IMR-90 (cell line): ENCODE results near the gene BEGAIN. TPM values are rescaled to one million over a fixed set of nuclear protein-coding genes. Genes with fewer than 3 reads are reported as not detected.

Experiments used
- ATAC-seq: fragments of 200-7000 bp; cut with Tn5 transposase; 2 replicates; pipeline ENCODE4 v1.9.1; 2020; ENCODE audit warnings: low read depth, mild to moderate bottlenecking, moderate library complexity
- BruUV-seq: library from RNA; stranded (reverse); fragments of 400-500 nt; replicated peaks from 2 replicates; lab custom pipeline; 2021; lab: Mats Ljungman, UMichigan
- CTCF ChIA-PET: fragments of 300-600 bp; formaldehyde crosslinking; extraction: SDS; loops from one replicate; lab custom pipeline; 2021; ENCODE audit warnings: antibody characterized with exemption; lab: Yijun Ruan, JAX
- POLR2A ChIA-PET: fragments of 300-600 bp; sonication (Branson Sonifier 250); formaldehyde crosslinking; loops from one replicate; lab custom pipeline; 2022; ENCODE audit warnings: antibody characterized with exemption; ENCODE audit not compliant: unreplicated experiment; lab: Charles Lee
- DNase-seq: peaks from one replicate; pipeline ENCODE4 v3.0.0; 2013
- H2AFZ ChIP-seq: replicated peaks from 2 replicates; pipeline ENCODE3; 2013; ENCODE audit warnings: low read length, mild to moderate bottlenecking; ENCODE audit not compliant: poor library complexity
- H2AK5ac ChIP-seq: 2 replicates; pipeline ENCODE4 v1.6.1; 2013; ENCODE audit warnings: low read depth, low read length, inconsistent platforms
- H2AK9ac ChIP-seq: replicated peaks from 2 replicates; pipeline ENCODE3; 2013; ENCODE audit warnings: mild to moderate bottlenecking, low read depth, low read length, moderate library complexity; ENCODE audit not compliant: poor library complexity
- H2BK120ac ChIP-seq: 2 replicates; pipeline ENCODE4 v1.6.1; 2013; ENCODE audit warnings: low read depth, low read length, inconsistent platforms
- H2BK15ac ChIP-seq: 3 replicates; pipeline ENCODE4 v1.6.1; 2013; ENCODE audit warnings: low read depth, low read length, inconsistent platforms
- H2BK20ac ChIP-seq: 2 replicates; pipeline ENCODE4 v1.6.1; 2013; ENCODE audit warnings: low read depth, mild to moderate bottlenecking, inconsistent platforms, low read length, moderate library complexity
- H2BK5ac ChIP-seq: 2 replicates; pipeline ENCODE4 v1.6.1; 2013; ENCODE audit warnings: mild to moderate bottlenecking, low read depth, low read length, inconsistent platforms; ENCODE audit not compliant: poor library complexity, severe bottlenecking
- H3K14ac ChIP-seq: replicated peaks from 2 replicates; pipeline ENCODE4 v1.6.1; 2013; ENCODE audit warnings: low read depth, low read length, inconsistent platforms
- H3K18ac ChIP-seq: 2 replicates; pipeline ENCODE4 v1.6.1; 2013; ENCODE audit warnings: low read depth, low read length, control low read depth
- H3K23ac ChIP-seq: 2 replicates; pipeline ENCODE4 v1.6.1; 2013; ENCODE audit warnings: low read depth, low read length, inconsistent platforms
- H3K27ac ChIP-seq: 2 replicates; pipeline ENCODE4 v1.5.1; 2013; ENCODE audit warnings: mild to moderate bottlenecking, control low read depth, low read length; ENCODE audit not compliant: insufficient read depth
- H3K27me3 ChIP-seq: 2 replicates; pipeline ENCODE4 v1.6.1; 2013; ENCODE audit warnings: low read length; ENCODE audit not compliant: control insufficient read depth, insufficient read depth
- H3K36me3 ChIP-seq: 2 replicates; pipeline ENCODE4 v1.6.1; 2013; ENCODE audit warnings: low read length, mixed read lengths; ENCODE audit not compliant: control insufficient read depth, insufficient read depth
- H3K4ac ChIP-seq: 2 replicates; pipeline ENCODE4 v1.6.1; 2013; ENCODE audit warnings: low read depth, low read length, inconsistent platforms
- H3K4me1 ChIP-seq: 2 replicates; pipeline ENCODE4 v1.6.1; 2013; ENCODE audit warnings: low read length, mixed read lengths; ENCODE audit not compliant: control insufficient read depth, insufficient read depth
- H3K4me2 ChIP-seq: 2 replicates; pipeline ENCODE4 v1.6.1; 2013; ENCODE audit warnings: low read depth, mild to moderate bottlenecking, control low read depth, low read length, moderate library complexity
- H3K4me3 ChIP-seq: 2 replicates; pipeline ENCODE4 v1.5.1; 2013; ENCODE audit warnings: low read depth, mild to moderate bottlenecking, control low read depth, low read length, moderate library complexity; ENCODE audit not compliant: insufficient read depth
- H3K56ac ChIP-seq: 2 replicates; pipeline ENCODE4 v1.6.1; 2013; ENCODE audit warnings: low read length, inconsistent platforms; ENCODE audit not compliant: insufficient read depth; ENCODE audit errors: extremely low read depth
- H3K79me1 ChIP-seq, 2 experiments: 2 replicates each; pipeline ENCODE4 v1.6.1; 2013; ENCODE audit warnings: low read length in 2 of 2, inconsistent platforms in 1 of 2, low read depth in 1 of 2
- H3K9ac ChIP-seq: 2 replicates; pipeline ENCODE4 v1.6.1; 2013; ENCODE audit warnings: low read depth, low read length, control low read depth
- H3K9me1 ChIP-seq: 2 replicates; pipeline ENCODE4 v1.6.1; 2013; ENCODE audit warnings: low read length, inconsistent platforms; ENCODE audit not compliant: insufficient read depth
- H3K9me3 ChIP-seq: 2 replicates; pipeline ENCODE4 v1.6.1; 2013; ENCODE audit warnings: low read length; ENCODE audit not compliant: control insufficient read depth, insufficient read depth
- H4K20me1 ChIP-seq: 2 replicates; pipeline ENCODE4 v1.6.1; 2013; ENCODE audit warnings: low read length, inconsistent platforms; ENCODE audit not compliant: insufficient read depth
- H4K5ac ChIP-seq: 2 replicates; pipeline ENCODE4 v1.6.1; 2013; ENCODE audit warnings: mild to moderate bottlenecking, low read depth, low read length, control low read depth
- H4K8ac ChIP-seq, 2 experiments: 2 replicates each; pipeline ENCODE4 v1.6.1; 2013; ENCODE audit warnings: low read depth in 2 of 2, low read length in 2 of 2, control low read depth in 1 of 2, inconsistent platforms in 1 of 2
- H4K91ac ChIP-seq: 2 replicates; pipeline ENCODE4 v1.6.1; 2013; ENCODE audit warnings: low read depth, low read length, inconsistent platforms; ENCODE audit not compliant: insufficient read depth
- CEBPB ChIP-seq: IDR thresholded peaks from 2 replicates; pipeline ENCODE4 v1.6.1; 2012; ENCODE audit warnings: low read depth, low read length, improper control_type of control experiment
- CHD1 ChIP-seq: IDR thresholded peaks from 2 replicates; pipeline ENCODE4 v1.6.1; 2012; ENCODE audit warnings: low read depth, low read length, improper control_type of control experiment
- ELK1 ChIP-seq: fragments of 150-350 bp; IDR thresholded peaks from 2 replicates; pipeline ENCODE4 v1.6.1; 2016; ENCODE audit warnings: low read depth, mild to moderate bottlenecking, low read length, moderate library complexity, borderline replicate concordance
- FOS ChIP-seq: fragments of 150-350 bp; IDR thresholded peaks from 2 replicates; pipeline ENCODE4 v1.6.1; 2016; ENCODE audit warnings: low read depth, low read length
- MAFK ChIP-seq: IDR thresholded peaks from 2 replicates; pipeline ENCODE4 v1.6.1; 2012; ENCODE audit warnings: low read depth, low read length, improper control_type of control experiment
- MAZ ChIP-seq: IDR thresholded peaks from 2 replicates; pipeline ENCODE4 v1.6.1; 2012; ENCODE audit warnings: low read depth, mild to moderate bottlenecking, low read length, improper control_type of control experiment, moderate library complexity, borderline replicate concordance
- MXI1 ChIP-seq: IDR thresholded peaks from 2 replicates; pipeline ENCODE4 v1.6.1; 2012; ENCODE audit warnings: low read depth, mild to moderate bottlenecking, low read length, moderate library complexity, borderline replicate concordance
- NFE2L2 ChIP-seq: fragments of 150-350 bp; IDR thresholded peaks from 2 replicates; pipeline ENCODE4 v1.6.1; 2016; ENCODE audit warnings: low read depth, mild to moderate bottlenecking, low read length
- POLR2A ChIP-seq: IDR thresholded peaks from 2 replicates; pipeline ENCODE4 v1.6.1; 2012; ENCODE audit warnings: mild to moderate bottlenecking, low read depth, low read length
- RCOR1 ChIP-seq: IDR thresholded peaks from 2 replicates; pipeline ENCODE4 v1.6.1; 2012; ENCODE audit warnings: mild to moderate bottlenecking, low read length, improper control_type of control experiment; ENCODE audit not compliant: insufficient replicate concordance
- RFX5 ChIP-seq: IDR thresholded peaks from 2 replicates; pipeline ENCODE4 v1.8.0; 2012; ENCODE audit warnings: low read depth, mild to moderate bottlenecking, low read length, moderate library complexity
- SMC3 ChIP-seq: fragments of 150-350 bp; IDR thresholded peaks from 2 replicates; pipeline ENCODE4 v1.6.1; 2016; ENCODE audit warnings: low read depth, mild to moderate bottlenecking, antibody characterized with exemption, low read length, moderate library complexity
- WGBS, 2 experiments: methylation state at CpG; one replicate each; pipeline versions ENCODE4 v1.1.5 to v1.1.7; 2013; ENCODE audit warnings: missing lambda C conversion rate in 2 of 2; ENCODE audit not compliant: insufficient read length in 1 of 2; ENCODE audit errors: extremely low coverage in 2 of 2; 5-methylcytosine and 5-hydroxymethylcytosine counted together
- dilution Hi-C: fragments of 300-500 bp; cut with HindIII; formaldehyde crosslinking; loops from one replicate; pipeline ENCODE4 v1.14.3; 2018; ENCODE audit warnings: low sequenced_read_pairs; ENCODE audit not compliant: unreplicated experiment
- in situ Hi-C: fragments of 300-500 bp; cut with MboI; formaldehyde crosslinking; loops from 3 replicates; pipeline ENCODE4 v1.14.3; 2019; ENCODE audit warnings: low sequenced_read_pairs, inconsistent platforms, mixed read lengths
- intact Hi-C: fragments of 100-400 bp; cut with micrococcal nuclease; formaldehyde crosslinking; loops from 2 replicates; pipeline ENCODE4 v1.10.0; 2022
- polyA plus RNA-seq, 3 experiments: library from polyadenylated mRNA; depleted of rRNA; stranded (reverse); fragments of >200 nt; gene quantifications; 2 replicates each; pipeline ENCODE4 v1.2.3, GENCODE V29; 2012; ENCODE audit warnings: low replicate concordance in 1 of 3
- total RNA-seq: library from RNA; depleted of rRNA; stranded (reverse); fragments of >200 nt; gene quantifications from 2 replicates; pipeline ENCODE4 v1.2.3, GENCODE V29; 2012
- TF ChIP-seq, protein P1 (sequence below): fragments of 150-350 bp; IDR thresholded peaks from 2 replicates; pipeline ENCODE4 v1.6.1; 2017; ENCODE audit warnings: mild to moderate bottlenecking, antibody characterized with exemption, low read length, low read depth

Gene BEGAIN
- total and polyA plus RNA-seq, 2 of the 4 experiments (the other 2 are of a cell fraction) = 0.18 to 0.99 TPM

DNA sequence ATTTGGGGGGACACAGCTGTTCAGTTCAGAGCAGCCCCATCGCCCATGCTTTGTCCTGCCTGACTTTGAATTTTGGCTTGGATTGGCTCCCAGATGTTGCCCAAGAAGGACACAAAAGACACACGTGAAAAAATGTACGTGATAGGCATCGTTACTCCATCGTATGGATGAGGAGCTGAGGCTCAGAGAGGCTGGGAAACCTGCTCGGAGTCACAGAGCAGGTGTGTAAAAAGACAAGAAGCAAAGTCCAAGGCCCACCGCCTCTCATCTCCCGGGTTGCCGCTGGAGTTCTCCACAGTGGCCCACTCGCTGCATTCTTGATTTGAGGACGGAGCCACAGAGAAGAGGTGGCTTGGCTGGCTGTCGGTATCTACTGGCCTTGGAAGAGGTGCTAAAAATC lies 41.0 kb upstream of the BEGAIN start:
- no peak overlapping the region for H3K14ac ChIP-seq
- CTCF ChIA-PET = no interaction called here

More for the DNA sequence above, 41.0 kb upstream of the BEGAIN start:
- Histone ChIP-seq H2AK5ac (no peak overlapping the region), H3K9ac (no peak overlapping the region), H3K4me2 (no peak overlapping the region), H2AK9ac (no peak overlapping the region), H2BK20ac (no peak overlapping the region), H3K4me3 (no peak overlapping the region), H3K4me1 (no peaks in the 10 kb centered on the region), H3K79me1 (no peaks in the 10 kb centered on the region), H2BK15ac (no peak overlapping the region), H2BK120ac (no peak overlapping the region), H3K56ac (no peak overlapping the region), H3K18ac (no peak overlapping the region), H3K9me1 (no peaks in the 10 kb centered on the region), H2BK5ac (no peak overlapping the region), H3K27ac (no peak overlapping the region), H3K9me3 (peaks cover 2% of the 10 kb centered on the region), H4K5ac (no peak overlapping the region), H3K4ac (no peak overlapping the region), H3K23ac (no peak overlapping the region), H2AFZ (no peak overlapping the region), H4K8ac (no peak overlapping the region), H3K36me3 (no peaks in the 10 kb centered on the region), H4K91ac (no peak overlapping the region), H3K27me3 (peaks cover 40% of the 10 kb centered on the region), H4K20me1 (no peaks in the 10 kb centered on the region)
- no peak for TF ChIP-seq RFX5
- no peak for TF ChIP-seq ELK1
- no peak for TF ChIP-seq SMC3
- no peak for TF ChIP-seq RCOR1
- TF ChIP-seq MAZ = no peak
- TF ChIP-seq FOS = no peak
- TF ChIP-seq CEBPB = no peak
- no peak for TF ChIP-seq MXI1
- TF ChIP-seq, protein P1, sequence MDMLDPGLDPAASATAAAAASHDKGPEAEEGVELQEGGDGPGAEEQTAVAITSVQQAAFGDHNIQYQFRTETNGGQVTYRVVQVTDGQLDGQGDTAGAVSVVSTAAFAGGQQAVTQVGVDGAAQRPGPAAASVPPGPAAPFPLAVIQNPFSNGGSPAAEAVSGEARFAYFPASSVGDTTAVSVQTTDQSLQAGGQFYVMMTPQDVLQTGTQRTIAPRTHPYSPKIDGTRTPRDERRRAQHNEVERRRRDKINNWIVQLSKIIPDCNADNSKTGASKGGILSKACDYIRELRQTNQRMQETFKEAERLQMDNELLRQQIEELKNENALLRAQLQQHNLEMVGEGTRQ = no peak
- TF ChIP-seq CHD1 = no peak
- no peak for TF ChIP-seq MAFK
- TF ChIP-seq POLR2A = no peak
- no peak for TF ChIP-seq NFE2L2
- dilution Hi-C loops = no loop called here
- DNase-seq = no peak
- ATAC-seq = no peak
- no TSS peak for BruUV-seq
- intact Hi-C loops = no loop called here
- 64% methylated on average over 3 of the region's 12 CpGs; no CpG with 5 or more reads in 1 of the 2 experiments for WGBS, 2 experiments
- POLR2A ChIA-PET = no interaction called here
- in situ Hi-C loops = no loop called here
